CD14-positive monocyte (primary cell): ENCODE measurements around the gene CUL4A. TPM values are rescaled to one million over a fixed set of nuclear protein-coding genes. Genes with fewer than 3 reads are reported as not detected.

Source experiments
- DNase-seq, 3 donors: peaks; one replicate each; pipeline ENCODE4 v3.0.0-alpha.2; 2011 to 2022
- H2AFZ ChIP-seq: 2 replicates; pipeline ENCODE4 v1.6.0; 2012; ENCODE audit warnings: mild to moderate bottlenecking, low read depth, low read length, inconsistent platforms; ENCODE audit not compliant: insufficient read depth, poor library complexity, severe bottlenecking
- H3K27ac ChIP-seq, 2 donors: 1 replicate in 1 of 2; 2 replicates in 1 of 2; pipeline ENCODE4 v1.5.1; 2012 to 2013; ENCODE audit warnings: low read length in 2 of 2, control low read depth in 1 of 2, inconsistent platforms in 1 of 2, low read depth in 1 of 2, mild to moderate bottlenecking in 1 of 2
- H3K27me3 ChIP-seq, 2 donors: one replicate each; pipeline versions ENCODE4 v1.6.0 to v1.6.1; 2011 to 2013; ENCODE audit warnings: low read length in 2 of 2; ENCODE audit not compliant: control insufficient read depth in 2 of 2, insufficient read depth in 2 of 2
- H3K36me3 ChIP-seq, 2 donors: replicated peaks in 1 of 2; 1 replicate in 1 of 2; 2 replicates in 1 of 2; pipeline versions ENCODE4 v1.5.1 to v1.6.1; 2012 to 2013; ENCODE audit warnings: low read length in 2 of 2, control low read depth in 1 of 2, inconsistent platforms in 1 of 2, mild to moderate bottlenecking in 1 of 2; ENCODE audit not compliant: insufficient read depth in 2 of 2, control insufficient read depth in 1 of 2
- H3K4me1 ChIP-seq, 2 donors: 1 replicate in 1 of 2; 2 replicates in 1 of 2; pipeline versions ENCODE4 v1.5.1 to v1.6.1; 2012 to 2013; ENCODE audit warnings: low read length in 2 of 2, control low read depth in 1 of 2, inconsistent platforms in 1 of 2, mild to moderate bottlenecking in 1 of 2, moderate library complexity in 1 of 2; ENCODE audit not compliant: insufficient read depth in 2 of 2, control insufficient read depth in 1 of 2
- H3K4me2 ChIP-seq: replicated peaks from 2 replicates; pipeline ENCODE3; 2012; ENCODE audit warnings: low read length, moderate library complexity, mild to moderate bottlenecking; ENCODE audit not compliant: poor library complexity, severe bottlenecking; ENCODE audit errors: extremely low read depth
- H3K4me3 ChIP-seq, 3 experiments: fragments of 200-600 bp in 1 of 3; sonication (generic) in 1 of 3; replicated peaks in 1 of 3; 1 replicate in 2 of 3; 2 replicates in 1 of 3; pipeline ENCODE4 v1.5.1; 2011 to 2013; ENCODE audit warnings: low read length in 3 of 3, mild to moderate bottlenecking in 3 of 3, control low read depth in 2 of 3, low read depth in 2 of 3, inconsistent platforms in 1 of 3, moderate library complexity in 1 of 3
- H3K79me2 ChIP-seq: 2 replicates; pipeline ENCODE4 v1.6.0; 2012; ENCODE audit warnings: mild to moderate bottlenecking, control low read depth, inconsistent platforms, low read length, moderate library complexity; ENCODE audit not compliant: insufficient read depth
- H3K9ac ChIP-seq: 2 replicates; pipeline ENCODE4 v1.6.0; 2017; ENCODE audit warnings: low read length, mild to moderate bottlenecking; ENCODE audit not compliant: insufficient read depth, poor library complexity, severe bottlenecking
- H3K9me3 ChIP-seq, 2 donors: replicated peaks in 1 of 2; 1 replicate in 1 of 2; 2 replicates in 1 of 2; pipeline versions ENCODE4 v1.5.1 to v1.6.1; 2012 to 2013; ENCODE audit warnings: low read length in 2 of 2, control low read depth in 1 of 2; ENCODE audit not compliant: control insufficient read depth in 1 of 2, insufficient read depth in 1 of 2
- H4K20me1 ChIP-seq: 2 replicates; pipeline ENCODE4 v1.6.0; 2012; ENCODE audit warnings: mild to moderate bottlenecking, low read length, control low read depth, moderate library complexity; ENCODE audit not compliant: insufficient read depth
- H3K27ac Mint-ChIP-seq, 7 donors: one replicate each; pipeline ENCODE4 v1.8.0; 2020; ENCODE audit warnings: mild to moderate bottlenecking in 7 of 7, mixed read lengths in 7 of 7, moderate library complexity in 6 of 7, inconsistent platforms in 2 of 7
- H3K27me3 Mint-ChIP-seq, 3 donors: one replicate each; pipeline ENCODE4 v1.8.0; 2021 to 2022; ENCODE audit warnings: low read depth in 3 of 3, mild to moderate bottlenecking in 3 of 3, mixed read lengths in 3 of 3, moderate library complexity in 3 of 3, inconsistent platforms in 1 of 3
- H3K36me3 Mint-ChIP-seq, 2 donors: one replicate each; pipeline ENCODE4 v1.8.0; 2020; ENCODE audit warnings: mixed read lengths in 2 of 2, inconsistent platforms in 1 of 2, mild to moderate bottlenecking in 1 of 2
- H3K4me1 Mint-ChIP-seq: one replicate; pipeline ENCODE4 v1.8.0; 2020; ENCODE audit warnings: mild to moderate bottlenecking, mixed read lengths
- H3K4me3 Mint-ChIP-seq, 2 donors: one replicate each; pipeline ENCODE4 v1.8.0; 2020; ENCODE audit warnings: mild to moderate bottlenecking in 2 of 2, mixed read lengths in 2 of 2, moderate library complexity in 1 of 2
- H3K9me3 Mint-ChIP-seq, 7 donors: one replicate each; pipeline ENCODE4 v1.8.0; 2020 to 2022; ENCODE audit warnings: mixed read lengths in 7 of 7, mild to moderate bottlenecking in 6 of 7, moderate library complexity in 6 of 7, inconsistent platforms in 2 of 7
- WGBS: methylation state at CpG from one replicate; pipeline ENCODE4 v1.1.5; 2013; ENCODE audit warnings: missing lambda C conversion rate; ENCODE audit not compliant: insufficient coverage; 5-methylcytosine and 5-hydroxymethylcytosine counted together
- intact Hi-C, 2 donors: fragments of 100-400 bp; cut with micrococcal nuclease; formaldehyde crosslinking; loops; one replicate each; pipeline versions ENCODE4 v1.15.0 to v1.15.1; 2023
- polyA plus RNA-seq, 3 donors: library from polyadenylated mRNA; depleted of rRNA in 1 of 3; unstranded in 2 of 3; stranded (reverse) in 1 of 3; fragments of 300-500 nt in 2 of 3; fragments of >200 nt in 1 of 3; fragmentation: Illumina TruSeq in 2 of 3; gene quantifications; 1 replicate in 2 of 3; 2 replicates in 1 of 3; pipeline ENCODE4 v1.2.3, GENCODE V29; 2012 to 2021
- TF ChIP-seq, protein P1 (sequence below): fragments of 200-600 bp; IDR thresholded peaks from one replicate; pipeline ENCODE4 v1.8.0; 2022; ENCODE audit warnings: antibody characterized with exemption, mild to moderate bottlenecking

The CUL4A gene
- polyA plus RNA-seq, 3 donors, result 32.0 to 53.9 (median 33.7) TPM

- 95% methylated on average over 13 of the region's 14 CpGs for WGBS
- Mint-ChIP-seq H3K36me3 (peaks cover 47 to 51% of the 10 kb centered on the region in 2 donors), H3K27ac (peak overlapping the region in 1 of 7 donors; percentile 77), H3K4me3 (no peak overlapping the region), H3K9me3 (peaks cover 0 to 1% (median 0%) of the 10 kb centered on the region in 7 donors), H3K4me1 (no peaks in the 10 kb centered on the region), H3K27me3 (no peaks in the 10 kb centered on the region)
- H3K4me3 ChIP-seq, result no peak overlapping the region
- no peak for DNase-seq
- H3K27me3 ChIP-seq, result no peaks in the 10 kb centered on the region
- peaks cover 49 to 71% of the 10 kb centered on the region in 2 donors for H3K36me3 ChIP-seq
- H3K27ac ChIP-seq, result no peak overlapping the region
- H2AFZ ChIP-seq, result no peak overlapping the region
- no peak overlapping the region for H3K4me2 ChIP-seq
- TF ChIP-seq, protein P1, sequence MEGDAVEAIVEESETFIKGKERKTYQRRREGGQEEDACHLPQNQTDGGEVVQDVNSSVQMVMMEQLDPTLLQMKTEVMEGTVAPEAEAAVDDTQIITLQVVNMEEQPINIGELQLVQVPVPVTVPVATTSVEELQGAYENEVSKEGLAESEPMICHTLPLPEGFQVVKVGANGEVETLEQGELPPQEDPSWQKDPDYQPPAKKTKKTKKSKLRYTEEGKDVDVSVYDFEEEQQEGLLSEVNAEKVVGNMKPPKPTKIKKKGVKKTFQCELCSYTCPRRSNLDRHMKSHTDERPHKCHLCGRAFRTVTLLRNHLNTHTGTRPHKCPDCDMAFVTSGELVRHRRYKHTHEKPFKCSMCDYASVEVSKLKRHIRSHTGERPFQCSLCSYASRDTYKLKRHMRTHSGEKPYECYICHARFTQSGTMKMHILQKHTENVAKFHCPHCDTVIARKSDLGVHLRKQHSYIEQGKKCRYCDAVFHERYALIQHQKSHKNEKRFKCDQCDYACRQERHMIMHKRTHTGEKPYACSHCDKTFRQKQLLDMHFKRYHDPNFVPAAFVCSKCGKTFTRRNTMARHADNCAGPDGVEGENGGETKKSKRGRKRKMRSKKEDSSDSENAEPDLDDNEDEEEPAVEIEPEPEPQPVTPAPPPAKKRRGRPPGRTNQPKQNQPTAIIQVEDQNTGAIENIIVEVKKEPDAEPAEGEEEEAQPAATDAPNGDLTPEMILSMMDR, result no peak
- H4K20me1 ChIP-seq, result peaks cover 99% of the 10 kb centered on the region
- H3K9me3 ChIP-seq, result no peaks in the 10 kb centered on the region
- H3K79me2 ChIP-seq, result peaks cover 89% of the 10 kb centered on the region
- intact Hi-C loops, result loop anchor here in 1 of 2 donors (10.0 kb wide), 1 partner anchor 75 kb away; the partner anchor contains the start of gene LAMP1
- no peak overlapping the region for H3K9ac ChIP-seq
- no peaks in the 10 kb centered on the region for H3K4me1 ChIP-seq
These were observed 10.0 kb downstream of the CUL4A start for GRCh38 chr13:113219256-113219940.

DNA sequence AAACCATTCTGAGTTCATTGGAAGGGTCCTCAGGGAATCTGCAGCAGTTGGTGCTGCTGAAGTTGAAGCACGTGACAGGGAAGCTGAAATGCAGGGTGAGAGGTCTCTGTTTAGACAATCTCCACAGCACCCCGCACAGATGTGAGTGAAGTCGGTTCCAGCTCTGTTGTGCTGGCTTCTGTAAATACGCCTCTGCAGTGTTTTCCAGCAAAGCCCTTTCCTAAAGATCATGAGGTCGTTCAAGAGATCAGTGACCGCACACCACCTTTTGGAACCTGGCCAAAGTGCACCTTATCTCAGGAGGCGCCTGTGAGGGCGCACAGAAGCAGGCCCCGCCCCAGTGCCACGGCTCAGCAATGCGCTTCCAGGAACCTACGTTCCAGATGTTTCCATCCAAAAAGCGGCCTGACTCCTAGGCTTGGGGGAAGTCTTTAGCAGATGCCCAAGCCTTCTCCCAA, 10.8 kb downstream of the CUL4A start:
- H4K20me1 ChIP-seq, result peaks cover 97% of the 10 kb centered on the region
- TF ChIP-seq, protein P1, result no peak

More for the DNA sequence above, 10.8 kb downstream of the CUL4A start:
- H3K27ac Mint-ChIP-seq, result peak overlapping the region in 3 of 7 donors; percentile 15 to 53 (median 28)
- Histone ChIP-seq H2AFZ (no peak overlapping the region), H3K9ac (no peak overlapping the region), H3K27me3 (no peaks in the 10 kb centered on the region), H3K4me1 (no peaks in the 10 kb centered on the region), H3K4me3 (no peak overlapping the region), H3K36me3 (peaks cover 56 to 76% of the 10 kb centered on the region in 2 donors), H3K9me3 (no peaks in the 10 kb centered on the region), H3K27ac (no peak overlapping the region), H3K79me2 (peaks cover 81% of the 10 kb centered on the region), H3K4me2 (no peak overlapping the region)
- peaks cover 55 to 58% of the 10 kb centered on the region in 2 donors for H3K36me3 Mint-ChIP-seq
- 97% methylated on average over 13 of the region's 13 CpGs for WGBS
- no peak overlapping the region for H3K4me3 Mint-ChIP-seq
- no peaks in the 10 kb centered on the region for H3K4me1 Mint-ChIP-seq
- DNase-seq, result no peak
- intact Hi-C loops, result no loop called here
- peaks cover 0 to 1% (median 0%) of the 10 kb centered on the region in 7 donors for H3K9me3 Mint-ChIP-seq
- no peaks in the 10 kb centered on the region for H3K27me3 Mint-ChIP-seq
